Muscle of back (tissue), 11 donors: ENCODE results near the gene NTM. TPM values are rescaled to one million over a fixed set of nuclear protein-coding genes. Genes with fewer than 3 reads are reported as not detected.

Source experiments
- DNase-seq, 3 donors: peaks; one replicate each; pipeline versions ENCODE4 v3.0.0 to v3.0.0-alpha.2; 2013
- polyA plus RNA-seq, 10 donors: library from polyadenylated mRNA; unstranded; fragments of 120-200 nt; gene quantifications; one replicate each; pipeline ENCODE4 v1.2.1, GENCODE V29; 2013; ENCODE audit not compliant: insufficient read length in 10 of 10

Gene NTM
- polyA plus RNA-seq, 10 donors = 12.7 to 28.4 (median 21.0) TPM

- no peak for DNase-seq
These were observed 92.2 kb downstream of the NTM start for GRCh38 chr11:131462622-131463021.

GRCh38 chr11:131463162-131463561 is 92.7 kb downstream of the NTM start:
- no peak for DNase-seq

DNA sequence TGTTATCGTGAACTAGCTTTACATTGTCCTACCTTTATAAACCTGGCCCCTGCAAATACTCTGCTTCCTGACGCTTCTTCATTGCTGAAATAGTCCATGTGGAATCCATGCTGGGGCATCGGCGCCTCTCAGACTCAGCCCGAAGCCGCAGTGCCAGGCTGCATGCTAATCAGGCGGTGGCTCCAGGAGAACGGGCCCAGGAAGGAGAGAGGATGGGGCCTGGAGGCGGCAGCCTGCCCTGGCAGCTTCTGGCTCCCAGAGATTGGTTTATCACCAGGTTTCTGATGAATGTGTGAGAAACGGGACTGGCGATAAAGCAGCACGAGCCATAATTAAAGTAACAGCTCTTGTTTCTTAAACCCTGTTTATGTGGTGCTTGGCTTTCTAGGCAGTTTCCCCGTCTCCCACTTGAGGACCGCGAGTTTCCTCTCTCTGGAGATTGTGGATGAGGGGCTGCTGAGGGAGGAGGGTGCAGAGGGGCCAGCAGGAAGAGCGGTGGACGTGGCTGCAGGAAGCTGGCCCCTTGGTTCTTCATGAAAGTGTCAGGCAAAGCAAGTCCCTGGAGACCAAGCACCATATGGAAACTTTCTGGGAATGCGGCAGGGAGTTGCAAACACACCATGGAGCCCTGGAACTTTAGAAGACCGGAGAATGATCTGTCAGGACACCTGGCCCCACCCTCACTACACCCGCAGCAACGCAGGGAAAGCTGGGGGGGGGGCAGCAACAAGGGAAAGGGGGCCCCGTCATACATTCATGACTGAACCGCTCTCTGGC is 93.4 kb downstream of the NTM start:
- peak in 1 of 3 donors; percentile 17 for DNase-seq

GRCh38 chr11:131464461-131464860 is 94.0 kb downstream of the NTM start:
- DNase-seq = no peak

GRCh38 chr11:131465039-131465438 is 94.6 kb downstream of the NTM start:
- no peak for DNase-seq

DNA sequence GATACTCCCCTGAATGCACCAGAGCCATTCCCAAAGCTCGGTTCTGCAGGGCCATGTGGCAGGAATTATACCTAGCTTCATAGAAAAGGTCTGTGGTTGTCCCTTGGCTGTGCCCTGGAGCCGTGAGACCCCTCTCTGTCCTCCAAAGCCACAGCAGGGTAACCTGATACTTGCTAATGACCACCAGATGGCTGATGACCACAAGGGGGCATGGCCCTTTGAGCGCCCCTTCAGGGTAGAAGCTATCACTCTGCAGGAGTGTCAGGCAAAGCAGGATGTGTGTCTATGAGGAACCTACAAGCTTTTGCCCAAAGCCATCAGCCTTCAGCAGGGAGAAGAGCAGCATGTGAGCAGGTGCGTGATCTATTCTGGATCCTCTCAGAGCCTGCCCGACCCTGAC is 95.3 kb downstream of the NTM start:
- no peak for DNase-seq

DNA sequence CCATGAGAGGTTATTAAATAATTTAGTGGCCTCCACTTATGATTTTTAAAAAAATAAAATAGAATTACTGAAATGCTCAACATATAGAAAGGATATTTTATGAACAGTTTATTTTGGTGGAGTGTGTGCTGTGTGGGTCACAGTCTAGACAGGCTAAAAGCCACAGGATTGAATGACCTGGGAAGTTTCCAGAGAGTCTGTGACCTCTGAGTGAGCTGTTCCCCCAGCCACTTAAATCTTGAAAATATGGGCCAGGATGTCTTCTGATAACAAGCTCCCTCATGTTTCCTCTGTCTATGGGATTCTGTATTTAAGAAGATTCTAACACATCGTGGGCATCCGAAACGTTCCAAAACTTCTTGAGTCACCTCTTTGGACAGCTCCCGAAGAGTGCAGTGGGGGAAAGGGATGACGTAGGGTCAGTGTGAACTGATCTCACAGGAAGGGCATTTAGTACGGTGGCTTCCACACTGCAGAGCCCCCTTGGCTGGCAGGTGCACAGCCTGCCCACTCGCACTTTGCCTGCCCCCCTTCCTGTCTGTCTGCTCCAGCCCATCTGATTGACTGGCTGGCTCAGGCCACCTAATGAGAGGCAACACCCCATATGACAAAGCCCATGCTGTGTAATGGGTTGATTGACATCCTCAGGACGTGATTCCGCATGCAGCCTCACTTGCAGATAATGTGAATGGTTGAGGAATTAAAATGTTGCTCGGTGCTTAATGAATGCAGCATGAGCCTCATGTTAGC is 97.4 kb downstream of the NTM start:
- DNase-seq = no peak

DNA sequence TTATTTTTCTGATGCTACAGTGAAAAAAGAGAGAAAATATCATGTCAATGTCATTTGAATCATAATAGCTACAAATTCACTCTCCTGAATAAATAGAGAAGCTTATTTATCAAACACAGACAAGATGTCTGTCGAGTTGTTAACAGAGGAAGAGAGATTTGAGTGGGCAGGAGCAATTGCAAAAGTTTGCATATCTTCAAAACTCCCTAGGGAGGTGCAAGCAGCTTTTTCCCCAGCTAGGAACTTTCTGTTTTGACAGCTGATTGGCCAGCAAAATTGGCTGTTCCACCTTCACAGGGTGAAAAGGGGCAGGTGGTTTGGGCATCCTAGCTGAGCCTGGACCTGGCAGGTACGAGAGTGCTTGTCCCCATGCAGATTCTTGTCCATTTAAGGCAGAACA is 98.2 kb downstream of the NTM start:
- DNase-seq = no peak

GRCh38 chr11:131470216-131470925 is 100.0 kb downstream of the NTM start:
- no peak for DNase-seq

DNA sequence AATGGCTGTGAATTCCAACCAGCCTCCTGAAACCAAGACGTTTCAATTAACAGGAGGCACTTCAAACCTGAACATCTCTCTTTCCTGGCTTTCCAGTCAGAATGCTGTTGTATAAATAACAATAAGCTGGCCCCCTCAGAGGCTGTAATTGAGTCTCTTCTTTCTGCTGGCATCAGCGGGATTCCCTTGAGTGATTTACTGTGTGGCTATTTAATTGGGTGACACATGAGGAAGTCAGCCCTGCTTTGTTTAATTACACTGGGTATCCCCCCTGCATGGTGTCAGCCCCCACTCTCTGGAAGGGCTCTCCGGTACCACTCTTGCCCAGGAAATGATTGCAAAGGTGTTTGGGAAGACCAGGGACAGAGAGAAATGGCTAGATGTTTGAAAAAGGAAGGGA is 101.6 kb downstream of the NTM start:
- DNase-seq = no peak

DNA sequence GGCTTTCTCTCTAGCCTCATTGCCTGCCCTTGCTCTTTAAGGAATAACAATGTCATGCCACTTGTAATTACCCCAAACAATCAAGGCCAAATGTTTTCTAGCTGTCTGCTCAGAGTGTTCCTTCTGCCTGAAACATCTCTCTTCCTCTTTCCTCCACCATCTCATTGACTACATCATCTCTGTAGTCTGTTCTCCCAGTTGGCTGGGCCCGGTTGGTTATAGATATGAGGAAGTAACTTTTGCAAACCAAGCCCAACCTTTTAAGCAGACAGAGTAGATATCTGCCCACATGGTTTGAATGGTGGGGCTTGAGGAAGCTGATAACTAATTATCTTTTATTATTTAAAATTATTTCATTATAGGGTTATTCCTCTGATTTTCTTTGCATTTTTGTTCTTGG is 104.5 kb downstream of the NTM start:
- no peak for DNase-seq

- DNase-seq = no peak
These were observed 105.9 kb downstream of the NTM start for GRCh38 chr11:131476266-131476665.

DNA sequence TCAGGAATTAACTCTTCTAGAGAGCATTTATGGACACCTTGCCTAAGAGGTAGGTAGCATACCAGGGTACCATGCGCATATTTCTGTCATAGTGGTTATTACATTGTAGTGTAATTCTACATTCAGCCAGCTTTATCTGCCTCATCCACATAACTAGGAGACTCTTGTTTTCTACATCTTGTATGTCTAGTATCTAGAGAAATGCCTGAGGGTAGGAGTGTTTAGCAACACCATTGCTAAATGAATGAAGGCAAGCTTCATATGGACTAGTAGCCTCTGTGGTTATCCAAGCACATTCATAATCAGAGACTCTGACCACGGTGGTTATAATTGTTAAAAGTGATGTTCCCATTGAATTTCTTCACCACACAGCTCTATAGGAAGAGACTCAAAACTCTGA is 107.9 kb downstream of the NTM start:
- no peak for DNase-seq

DNA sequence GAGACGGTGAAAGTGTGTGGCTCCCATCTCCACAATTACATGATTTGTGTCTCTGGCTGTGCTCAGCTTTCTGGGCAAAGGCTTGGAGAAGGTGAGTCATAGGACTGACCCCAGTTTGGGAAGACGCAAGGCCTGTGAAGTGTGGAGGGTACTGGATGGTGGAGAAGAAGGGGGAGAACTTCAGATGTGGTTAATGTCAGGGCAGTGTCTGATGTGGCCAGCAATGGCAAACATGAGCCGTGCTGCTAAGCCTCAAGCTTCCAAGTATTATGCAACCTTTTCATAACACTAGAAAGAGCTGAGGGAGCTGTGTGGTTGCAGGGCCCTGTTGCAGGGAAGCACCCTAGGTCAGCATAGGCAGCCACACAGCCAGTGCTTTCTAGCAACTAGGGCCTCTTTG is 110.9 kb downstream of the NTM start:
- DNase-seq = no peak

DNA sequence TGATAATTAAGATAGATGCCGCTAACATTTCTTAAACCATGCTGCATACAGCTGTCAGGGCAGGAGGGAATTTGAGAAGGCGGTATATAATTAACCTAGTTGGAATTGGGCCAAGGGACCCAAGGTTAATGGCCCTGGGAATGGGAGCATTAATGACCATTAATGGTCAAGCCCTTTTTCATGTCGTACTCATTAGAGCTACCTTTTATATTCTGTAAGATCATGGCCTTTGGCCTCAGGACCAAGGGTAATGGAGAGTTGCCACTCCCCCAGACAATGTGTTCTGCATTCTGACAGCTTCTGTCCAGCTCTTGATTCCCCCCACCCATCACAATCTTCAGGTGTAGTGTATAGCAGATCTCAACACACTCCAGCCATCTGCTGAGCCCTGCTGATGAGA is 111.6 kb downstream of the NTM start:
- no peak for DNase-seq

DNA sequence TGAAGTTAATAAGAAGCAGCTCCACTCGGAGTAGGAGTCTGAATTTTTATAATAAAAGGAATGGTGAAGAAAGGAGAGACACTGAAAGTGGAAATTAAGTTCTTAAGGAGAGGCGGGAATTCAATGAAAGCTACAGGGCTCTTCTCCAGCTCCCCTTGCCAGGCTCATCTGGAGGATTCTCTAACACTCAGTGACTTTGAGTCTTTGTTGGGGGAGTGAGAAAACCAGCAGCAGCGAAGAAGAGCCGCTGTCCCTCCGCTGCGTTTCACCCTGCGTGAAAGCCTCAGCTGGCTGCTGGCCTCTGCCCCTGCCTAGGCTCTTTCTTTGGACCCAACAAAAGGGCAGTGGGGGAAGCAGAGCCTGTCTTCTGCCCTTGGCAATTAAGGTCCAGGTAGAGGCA is 113.0 kb downstream of the NTM start:
- no peak for DNase-seq

GRCh38 chr11:131483877-131484276 is 113.5 kb downstream of the NTM start:
- no peak for DNase-seq

GRCh38 chr11:131486100-131486499 is 115.7 kb downstream of the NTM start:
- peak in 1 of 3 donors; percentile 71 for DNase-seq

GRCh38 chr11:131486937-131487635 is 116.7 kb downstream of the NTM start:
- no peak for DNase-seq

GRCh38 chr11:131488238-131488637 is 117.8 kb downstream of the NTM start:
- peak in 2 of 3 donors; percentile 7 to 36 for DNase-seq

GRCh38 chr11:131491503-131491902 is 121.1 kb downstream of the NTM start:
- DNase-seq = peak in 1 of 3 donors; percentile 16

- DNase-seq = peak; percentile 21 to 76 (median 67)
These were observed 125.0 kb downstream of the NTM start for GRCh38 chr11:131495423-131495822.
